SU-DHL-6 (cell line): ENCODE measurements around the gene SPEG.

Experiments used
- EZH2phosphoT487 ChIP-seq: fragments of 200-600 bp; sonication (generic), shearing (Covaris generic); conservative IDR thresholded peaks from 2 replicates; pipeline ENCODE4 v1.6.1; 2018; ENCODE audit warnings: mild to moderate bottlenecking, antibody characterized with exemption, low read length, moderate library complexity, mixed read lengths
- TF ChIP-seq, protein P1 (sequence below): fragments of 200-600 bp; sonication (generic); IDR thresholded peaks from one replicate; pipeline ENCODE4 v1.5.1; 2017; ENCODE audit warnings: antibody characterized with exemption, mild to moderate bottlenecking, low read length, moderate library complexity; ENCODE audit not compliant: insufficient read depth, poor library complexity, severe bottlenecking

DNA sequence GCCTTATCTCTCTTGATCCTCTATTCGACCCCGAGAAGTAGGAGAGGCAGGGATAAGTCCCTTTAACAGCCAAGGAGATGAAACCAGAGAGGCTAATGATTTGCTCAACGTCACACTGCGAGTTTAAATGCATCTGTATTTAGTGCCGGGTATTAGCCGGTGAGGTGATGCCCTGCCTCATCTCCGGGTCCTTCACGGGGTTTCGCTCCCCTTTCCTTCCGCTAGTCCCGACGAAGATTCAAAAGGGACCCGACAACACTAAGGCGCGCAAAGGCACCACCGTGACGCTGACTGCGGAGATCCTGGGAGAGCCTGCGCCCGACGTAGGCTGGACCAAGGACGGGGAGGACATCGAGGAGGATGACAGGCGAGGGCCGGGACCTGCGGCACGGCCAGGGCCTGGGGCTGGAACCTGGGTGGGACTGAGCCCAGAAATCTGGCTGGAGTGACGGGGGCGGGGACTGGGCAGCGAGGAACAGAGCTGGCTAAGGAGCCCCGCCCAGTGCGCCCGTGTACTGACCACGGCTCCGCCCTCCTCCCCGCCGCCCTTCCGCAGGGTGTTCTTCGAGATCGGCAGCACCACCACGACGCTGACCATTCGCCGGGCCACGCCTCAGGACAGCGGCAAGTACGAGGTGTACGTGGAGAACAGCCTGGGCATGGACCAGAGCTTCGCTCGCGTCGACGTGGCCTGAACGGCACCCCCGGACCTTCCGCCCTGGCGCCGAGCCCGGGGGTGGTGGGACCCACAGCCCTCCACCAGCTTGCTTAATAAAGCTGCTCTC lies 63.0 kb downstream of the SPEG start:
- TF ChIP-seq, protein P1, sequence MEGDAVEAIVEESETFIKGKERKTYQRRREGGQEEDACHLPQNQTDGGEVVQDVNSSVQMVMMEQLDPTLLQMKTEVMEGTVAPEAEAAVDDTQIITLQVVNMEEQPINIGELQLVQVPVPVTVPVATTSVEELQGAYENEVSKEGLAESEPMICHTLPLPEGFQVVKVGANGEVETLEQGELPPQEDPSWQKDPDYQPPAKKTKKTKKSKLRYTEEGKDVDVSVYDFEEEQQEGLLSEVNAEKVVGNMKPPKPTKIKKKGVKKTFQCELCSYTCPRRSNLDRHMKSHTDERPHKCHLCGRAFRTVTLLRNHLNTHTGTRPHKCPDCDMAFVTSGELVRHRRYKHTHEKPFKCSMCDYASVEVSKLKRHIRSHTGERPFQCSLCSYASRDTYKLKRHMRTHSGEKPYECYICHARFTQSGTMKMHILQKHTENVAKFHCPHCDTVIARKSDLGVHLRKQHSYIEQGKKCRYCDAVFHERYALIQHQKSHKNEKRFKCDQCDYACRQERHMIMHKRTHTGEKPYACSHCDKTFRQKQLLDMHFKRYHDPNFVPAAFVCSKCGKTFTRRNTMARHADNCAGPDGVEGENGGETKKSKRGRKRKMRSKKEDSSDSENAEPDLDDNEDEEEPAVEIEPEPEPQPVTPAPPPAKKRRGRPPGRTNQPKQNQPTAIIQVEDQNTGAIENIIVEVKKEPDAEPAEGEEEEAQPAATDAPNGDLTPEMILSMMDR = no peak
- TF ChIP-seq EZH2phosphoT487 = no peak
